ENCODE results near the gene STXBP6. TPM values are rescaled to one million over a fixed set of nuclear protein-coding genes. Genes with fewer than 3 reads are reported as not detected.

STXBP6 gene
- total and polyA plus RNA-seq, 12 donors = 12.2 to 49.0 (median 24.4) TPM

DNA sequence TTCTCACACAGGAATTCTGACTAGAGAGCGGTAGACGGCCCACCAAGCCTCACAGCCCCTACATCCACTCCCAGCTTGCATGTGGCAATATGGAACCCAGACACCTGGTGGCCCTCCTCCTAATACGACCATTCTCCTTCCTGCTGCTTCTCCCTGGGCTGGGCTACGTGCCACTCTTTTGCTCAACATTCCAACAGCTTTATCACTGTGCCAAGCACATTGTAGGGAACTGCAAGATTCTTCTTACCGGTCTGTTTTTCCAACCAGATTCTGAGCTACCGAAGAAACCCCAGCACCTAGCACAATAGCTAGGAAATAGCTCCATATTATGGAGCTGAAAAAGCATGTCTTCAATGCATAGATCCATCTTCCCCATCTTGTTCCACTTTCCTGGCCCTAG, 58.1 kb downstream of the STXBP6 start:
- Histone ChIP-seq H3K27ac (no peak overlapping the region), H3K4me3 (no peak overlapping the region), H3K4me1 (peaks cover 0 to 17% (median 6%) of the 10 kb centered on the region in 9 donors), H3K9me3 (no peaks in the 10 kb centered on the region), H3K36me3 (peaks cover 0 to 9% (median 0%) of the 10 kb centered on the region in 9 donors), H3K27me3 (no peaks in the 10 kb centered on the region)
- intact Hi-C loops (cut with DNase I) = no loop called here
- TF ChIP-seq CTCF (IDR thresholded peaks at IDR 0.05) = no peak
- DNase-seq (no peak), ATAC-seq (peak in 2 of 8 donors; percentile 40 to 50)
- 63 to 69% methylated on average over 6 of the region's 6 CpGs for WGBS, 2 donors

DNA sequence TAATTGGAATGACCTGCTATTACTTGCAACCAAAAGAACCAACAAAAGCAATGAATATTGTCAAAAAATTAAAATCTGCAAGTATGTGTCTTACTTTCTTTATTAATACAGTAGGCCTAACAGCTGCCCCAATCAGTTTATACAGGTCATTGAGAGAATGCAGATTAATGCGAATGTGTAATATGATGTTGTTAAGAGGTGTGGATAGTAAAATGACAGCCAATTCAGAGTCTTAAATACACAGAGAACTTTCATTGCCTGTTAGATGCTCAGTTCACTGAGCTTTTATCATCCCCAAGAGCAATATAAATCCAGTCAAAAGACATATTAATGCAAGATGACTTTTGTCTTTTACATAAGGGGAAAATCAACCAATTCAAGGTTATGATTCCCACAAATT, 58.7 kb downstream of the STXBP6 start:
- Histone ChIP-seq H3K36me3 (peaks cover 0 to 10% (median 0%) of the 10 kb centered on the region in 9 donors), H3K4me1 (peaks cover under 1 to 21% (median 8%) of the 10 kb centered on the region in 9 donors), H3K27ac (no peak overlapping the region), H3K27me3 (no peaks in the 10 kb centered on the region), H3K9me3 (no peaks in the 10 kb centered on the region), H3K4me3 (no peak overlapping the region)
- no peak for DNase-seq
- 63 to 74% methylated on average over 1 of the region's 1 CpG for WGBS, 2 donors
- ATAC-seq = no peak
- intact Hi-C loops (cut with DNase I) = no loop called here
- TF ChIP-seq CTCF (IDR thresholded peaks at IDR 0.05) = no peak

DNA sequence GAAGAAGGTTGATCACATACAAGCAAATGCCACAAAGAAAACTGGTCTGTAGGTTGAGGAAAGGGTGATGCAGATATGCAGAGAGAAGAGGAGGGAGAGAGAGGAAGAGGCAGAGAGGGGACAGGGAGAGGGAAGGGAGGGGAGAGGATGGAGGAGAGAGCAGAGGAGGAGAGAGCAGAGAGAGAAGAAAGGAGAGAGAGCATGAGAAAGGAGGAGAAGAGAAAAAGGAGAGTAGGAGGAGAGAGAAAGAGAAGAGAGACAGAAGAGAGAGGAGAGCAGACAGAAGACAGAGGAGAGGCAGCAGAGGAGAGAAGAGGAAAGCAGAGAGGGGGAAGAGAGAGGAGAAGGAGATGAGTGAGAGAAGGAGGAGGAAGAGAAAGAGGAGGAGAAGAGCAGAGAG, 59.2 kb downstream of the STXBP6 start:
- Histone ChIP-seq H3K36me3 (peaks cover 0 to 10% (median 0%) of the 10 kb centered on the region in 9 donors), H3K27me3 (no peaks in the 10 kb centered on the region), H3K9me3 (no peaks in the 10 kb centered on the region), H3K27ac (no peak overlapping the region), H3K4me1 (peaks cover 5 to 26% (median 13%) of the 10 kb centered on the region in 9 donors), H3K4me3 (no peak overlapping the region)
- no peak for ATAC-seq
- DNase-seq = no peak
- TF ChIP-seq CTCF (IDR thresholded peaks at IDR 0.05) = no peak
- intact Hi-C loops (cut with DNase I) = no loop called here

DNA sequence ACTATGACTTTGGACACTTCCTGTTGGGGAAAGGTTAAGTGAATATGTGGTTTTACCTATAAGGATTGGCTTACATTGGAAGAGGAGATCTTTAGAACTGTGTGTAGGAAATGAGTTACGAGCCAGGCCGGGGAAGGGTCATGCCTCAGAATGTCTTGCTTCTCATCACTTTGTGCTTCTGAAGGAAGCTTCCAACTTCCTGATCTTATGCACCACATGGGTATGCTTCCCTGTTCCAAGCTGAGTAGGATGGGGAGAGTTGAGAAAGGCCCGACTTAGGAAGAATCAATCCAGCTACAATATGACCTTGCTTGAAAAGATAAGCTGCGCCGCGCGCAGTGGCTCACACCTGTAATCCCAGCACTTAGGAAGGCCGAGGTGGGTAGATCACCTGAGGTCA, 59.9 kb downstream of the STXBP6 start:
- intact Hi-C loops (cut with DNase I) = no loop called here
- no peak for DNase-seq

More for the DNA sequence above, 59.9 kb downstream of the STXBP6 start:
- Histone ChIP-seq H3K4me3 (no peak overlapping the region), H3K4me1 (peaks cover 7 to 33% (median 20%) of the 10 kb centered on the region in 9 donors), H3K9me3 (no peaks in the 10 kb centered on the region), H3K27me3 (no peaks in the 10 kb centered on the region), H3K36me3 (peaks cover 0 to 10% (median 0%) of the 10 kb centered on the region in 9 donors), H3K27ac (no peak overlapping the region)
- WGBS, 2 donors = 90 to 97% methylated on average over 8 of the region's 8 CpGs
- no peak for TF ChIP-seq CTCF (IDR thresholded peaks at IDR 0.05)
- no peak for ATAC-seq
